ENCODE data around the gene PTPN11. TPM values are rescaled to one million over a fixed set of nuclear protein-coding genes. Genes with fewer than 3 reads are reported as not detected.

The PTPN11 gene
- total RNA-seq, 1 donor from 2014 or later: 83.1 TPM

DNA sequence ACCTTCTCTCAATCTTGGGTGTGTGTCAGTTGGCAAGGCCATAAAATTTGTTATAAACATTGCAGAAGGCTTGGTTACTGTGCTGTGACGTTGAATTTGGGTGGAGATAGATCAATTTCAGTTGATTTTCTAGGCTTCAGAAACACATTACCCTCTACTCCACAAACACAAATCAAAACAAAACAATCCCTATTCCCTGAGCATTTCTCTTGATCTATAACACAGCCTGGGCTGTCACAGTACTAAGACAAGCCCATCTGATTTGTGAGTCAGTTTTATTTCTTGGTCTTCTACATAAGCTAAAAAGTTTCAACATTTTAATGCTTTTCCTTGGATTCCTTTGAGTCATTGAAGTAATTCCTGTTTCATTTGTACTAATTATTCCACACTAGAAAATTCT is 79.8 kb downstream of the PTPN11 start:
- Mint-ChIP-seq H3K36me3 (ENCODE audit: low read depth) (peaks cover 74% of the 10 kb centered on the region), H3K4me1 (no peaks in the 10 kb centered on the region), H3K9me3 (no peaks in the 10 kb centered on the region), H3K27ac (no peak overlapping the region), H3K4me3 (no peak overlapping the region), H3K27me3 (no peaks in the 10 kb centered on the region)
- no peak for ATAC-seq (ENCODE audit: low read depth)
- POLR2A ChIA-PET: no interaction called here
- intact Hi-C loops (cut with micrococcal nuclease): no loop called here
- DNase-seq: no peak
- TF ChIP-seq CTCF (IDR thresholded peaks at IDR 0.05): no peak
- CTCF ChIA-PET: no interaction called here

- TF ChIP-seq CTCF (IDR thresholded peaks at IDR 0.05): no peak
- H3K4me3 Mint-ChIP-seq: no peak overlapping the region
- no peak for DNase-seq
- no peaks in the 10 kb centered on the region for H3K27me3 Mint-ChIP-seq
- H3K27ac Mint-ChIP-seq: no peak overlapping the region
- ChIA-PET POLR2A (no interaction called here), CTCF (no interaction called here)
- H3K36me3 Mint-ChIP-seq (ENCODE audit: low read depth): peaks cover 78% of the 10 kb centered on the region
- intact Hi-C loops (cut with micrococcal nuclease): no loop called here
- no peaks in the 10 kb centered on the region for H3K9me3 Mint-ChIP-seq
- no peaks in the 10 kb centered on the region for H3K4me1 Mint-ChIP-seq
- no peak for ATAC-seq (ENCODE audit: low read depth)
Measured at GRCh38 chr12:112503512-112503911, 84.8 kb downstream of the PTPN11 start.

DNA sequence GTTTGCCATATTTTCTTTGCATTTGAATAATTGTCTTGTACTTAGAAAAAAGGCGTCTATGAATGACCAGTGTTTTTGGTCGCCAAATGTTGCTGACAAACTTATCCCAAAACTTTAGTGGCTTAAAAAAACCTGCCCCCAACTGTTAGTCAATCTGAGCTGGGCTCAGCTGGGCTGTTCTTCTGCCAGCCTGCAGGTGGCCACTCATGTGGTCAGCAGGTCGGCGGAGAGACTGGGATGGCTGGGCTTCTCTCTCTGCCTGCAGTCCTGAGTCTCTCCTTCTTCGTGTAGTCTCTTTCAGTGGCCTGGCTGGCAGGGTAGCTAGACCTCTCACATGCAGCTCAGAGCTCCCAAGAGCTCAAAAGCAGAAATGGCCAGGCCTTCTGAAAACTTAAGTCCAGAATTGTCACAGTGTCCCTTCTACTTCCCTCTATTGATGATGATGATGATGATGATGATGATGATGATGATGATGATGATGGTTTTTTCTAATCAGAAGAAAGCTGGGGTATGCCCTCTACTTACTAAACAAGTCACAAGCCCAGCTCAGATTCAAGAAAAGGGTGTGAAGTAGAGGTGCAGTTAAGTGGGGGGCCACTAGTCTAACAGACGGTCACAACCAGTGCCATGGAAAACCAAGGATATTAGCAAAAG is 87.9 kb downstream of the PTPN11 start:
- no peak overlapping the region for H3K4me3 Mint-ChIP-seq
- ATAC-seq (ENCODE audit: low read depth) (no peak), DNase-seq (no peak)
- CTCF ChIA-PET: interaction anchor here (0.6 kb wide), 1 partner anchor 403 kb away, joined by 3 read pairs; no protein-coding TSS in a partner anchor
- H3K36me3 Mint-ChIP-seq (ENCODE audit: low read depth): peaks cover 75% of the 10 kb centered on the region
- intact Hi-C loops (cut with micrococcal nuclease): no loop called here
- H3K4me1 Mint-ChIP-seq: no peaks in the 10 kb centered on the region
- H3K9me3 Mint-ChIP-seq: no peaks in the 10 kb centered on the region
- H3K27me3 Mint-ChIP-seq: no peaks in the 10 kb centered on the region
- POLR2A ChIA-PET: no interaction called here
- H3K27ac Mint-ChIP-seq: no peak overlapping the region
- no peak for TF ChIP-seq CTCF (IDR thresholded peaks at IDR 0.05)

GRCh38 chr12:112513471-112513870 is 94.7 kb downstream of the PTPN11 start:
- no peak overlapping the region for H3K27ac Mint-ChIP-seq
- no peak overlapping the region for H3K4me3 Mint-ChIP-seq
- TF ChIP-seq CTCF (IDR thresholded peaks at IDR 0.05): no peak
- no peak for ATAC-seq (ENCODE audit: low read depth)
- H3K36me3 Mint-ChIP-seq (ENCODE audit: low read depth): peaks cover 11% of the 10 kb centered on the region
- ChIA-PET POLR2A (no interaction called here), CTCF (no interaction called here)
- no peaks in the 10 kb centered on the region for H3K27me3 Mint-ChIP-seq
- H3K9me3 Mint-ChIP-seq: no peaks in the 10 kb centered on the region
- H3K4me1 Mint-ChIP-seq: no peaks in the 10 kb centered on the region
- no peak for DNase-seq
- intact Hi-C loops (cut with micrococcal nuclease): no loop called here

DNA sequence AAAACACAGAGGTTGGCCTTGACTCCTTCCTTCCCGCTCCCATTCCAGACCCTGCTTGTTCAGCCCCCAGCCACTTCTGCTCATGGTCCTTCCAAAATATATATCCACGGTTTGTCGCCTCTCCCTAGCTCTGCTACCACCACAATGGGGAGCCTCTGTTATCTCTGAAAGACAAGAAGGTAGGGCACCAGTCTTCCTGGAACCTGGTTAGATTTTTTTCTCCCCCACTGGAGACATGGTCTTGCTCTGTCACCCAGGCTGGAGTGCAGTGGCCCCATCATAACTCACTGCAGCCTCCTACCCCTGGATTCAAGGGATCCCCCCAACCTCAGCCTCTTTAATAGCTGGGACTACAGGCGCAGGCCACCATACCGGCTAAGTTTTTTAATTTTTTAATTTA is 95.7 kb downstream of the PTPN11 start:
- no peaks in the 10 kb centered on the region for H3K27me3 Mint-ChIP-seq
- DNase-seq (no peak), ATAC-seq (ENCODE audit: low read depth) (no peak)
- no peaks in the 10 kb centered on the region for H3K9me3 Mint-ChIP-seq
- no peak for TF ChIP-seq CTCF (IDR thresholded peaks at IDR 0.05)
- H3K4me1 Mint-ChIP-seq: no peaks in the 10 kb centered on the region
- CTCF ChIA-PET: no interaction called here
- no peak overlapping the region for H3K4me3 Mint-ChIP-seq
- H3K27ac Mint-ChIP-seq: no peak overlapping the region
- H3K36me3 Mint-ChIP-seq (ENCODE audit: low read depth): peaks cover 6% of the 10 kb centered on the region
- intact Hi-C loops (cut with micrococcal nuclease): no loop called here
- POLR2A ChIA-PET: interaction anchor here (0.6 kb wide), 1 partner anchor 709 kb away, joined by 8 read pairs; no protein-coding TSS in a partner anchor

Measured in activated B cell treated with CpG ODN at 0.5 μM for 24 hours (primary cell).